ENCODE measurements around the gene POLH. TPM values are rescaled to one million over a fixed set of nuclear protein-coding genes. Genes with fewer than 3 reads are reported as not detected.

The POLH gene
- total and polyA plus RNA-seq, 10 of the 15 experiments (the other 5 are each of a cell fraction or from before 2014, with no cell fraction given), result 5.5 to 33.6 (median 18.6) TPM

DNA sequence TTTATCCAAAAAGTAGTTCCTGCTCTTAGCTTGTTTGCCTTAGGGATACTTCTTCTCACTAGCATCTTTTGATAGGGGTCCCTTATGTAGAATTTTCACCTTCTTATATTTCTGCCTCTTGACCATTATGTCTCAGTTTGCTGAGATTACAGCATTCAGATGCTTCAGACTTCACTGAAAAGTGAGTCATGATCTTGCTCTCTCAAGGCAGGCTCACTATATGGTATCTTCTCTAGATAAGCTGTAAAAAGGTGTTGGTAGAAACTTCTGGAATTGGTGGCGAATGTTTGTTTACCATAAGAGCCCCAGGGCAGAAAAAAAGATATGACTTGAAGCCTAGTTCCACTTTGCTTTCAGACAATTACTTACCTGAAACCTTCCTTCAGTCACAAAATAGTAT, 33.4 kb downstream of the POLH start (continued):
- TF ChIP-seq, protein P1, sequence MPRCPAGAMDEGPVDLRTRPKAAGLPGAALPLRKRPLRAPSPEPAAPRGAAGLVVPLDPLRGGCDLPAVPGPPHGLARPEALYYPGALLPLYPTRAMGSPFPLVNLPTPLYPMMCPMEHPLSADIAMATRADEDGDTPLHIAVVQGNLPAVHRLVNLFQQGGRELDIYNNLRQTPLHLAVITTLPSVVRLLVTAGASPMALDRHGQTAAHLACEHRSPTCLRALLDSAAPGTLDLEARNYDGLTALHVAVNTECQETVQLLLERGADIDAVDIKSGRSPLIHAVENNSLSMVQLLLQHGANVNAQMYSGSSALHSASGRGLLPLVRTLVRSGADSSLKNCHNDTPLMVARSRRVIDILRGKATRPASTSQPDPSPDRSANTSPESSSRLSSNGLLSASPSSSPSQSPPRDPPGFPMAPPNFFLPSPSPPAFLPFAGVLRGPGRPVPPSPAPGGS (IDR thresholded peaks at IDR 0.05; ENCODE audit: borderline replicate concordance, insufficient read depth, low read depth, low read length, poor library complexity, severe bottlenecking), result no peak

DNA sequence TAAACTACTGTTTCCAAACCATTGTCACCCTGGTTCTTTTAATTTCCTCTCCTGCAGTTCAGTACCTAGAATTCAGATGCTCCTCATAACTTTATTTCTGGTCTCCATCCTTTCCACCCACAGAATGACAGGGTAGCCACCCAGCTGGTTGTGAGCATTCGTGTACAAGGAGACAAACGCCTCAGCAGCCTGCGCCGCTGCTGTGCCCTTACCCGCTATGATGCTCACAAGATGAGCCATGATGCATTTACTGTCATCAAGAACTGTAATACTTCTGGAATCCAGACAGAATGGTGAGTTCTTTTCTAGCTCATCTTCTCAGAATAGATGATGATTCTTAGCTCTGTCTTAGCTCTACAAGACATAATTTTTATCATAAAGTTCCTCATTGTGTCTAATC, 34.4 kb downstream of the POLH start:
- in situ Hi-C loops (cut with MboI), result no loop called here

More for the DNA sequence above, 34.4 kb downstream of the POLH start:
- Histone ChIP-seq H3K9me3 (replicated peaks; ENCODE audit: control insufficient read depth, insufficient read depth, low read length) (no peaks in the 10 kb centered on the region), H3K9ac (ENCODE audit: control insufficient read depth, insufficient read depth, low read length) (no peak overlapping the region), H4K20me1 (ENCODE audit: control insufficient read depth, insufficient read depth) (no peaks in the 10 kb centered on the region), H2AFZ (ENCODE audit: control insufficient read depth, low read depth, low read length) (no peak overlapping the region), H3K4me1 (ENCODE audit: control insufficient read depth, insufficient read depth, low read length) (no peaks in the 10 kb centered on the region), H3K27ac (ENCODE audit: control insufficient read depth, insufficient read depth) (no peak overlapping the region), H3K36me3 (ENCODE audit: control insufficient read depth in 2 of 2, insufficient read depth in 2 of 2, low read length in 1 of 2) (peaks cover 13 to 45% of the 10 kb centered on the region in 2 experiments), H3K79me2 (ENCODE audit: control insufficient read depth, insufficient read depth, low read length) (no peaks in the 10 kb centered on the region), H3K27me3 (replicated peaks in 1 of 2; ENCODE audit: control insufficient read depth in 2 of 2, insufficient read depth in 2 of 2, low read length in 1 of 2) (no peaks in the 10 kb centered on the region), H3K4me3 (no peak overlapping the region), H3K4me2 (ENCODE audit: control insufficient read depth, insufficient read depth) (no peak overlapping the region)
- TF ChIP-seq RCOR1 (conservative IDR thresholded peaks at IDR 0.05; ENCODE audit: low read depth, low read length) (no peak), PAX5 (IDR thresholded peaks at IDR 0.05; ENCODE audit: borderline replicate concordance, low read depth, low read length) (no peak), ZZZ3 (IDR thresholded peaks at IDR 0.05; ENCODE audit: control insufficient read depth, insufficient read length, low read depth) (no peak), NR2C1 (IDR thresholded peaks at IDR 0.05) (no peak), BMI1 (IDR thresholded peaks at IDR 0.05; ENCODE audit: borderline replicate concordance) (no peak), TARDBP (IDR thresholded peaks at IDR 0.05; ENCODE audit: borderline replicate concordance) (no peak), SUZ12 (IDR thresholded peaks at IDR 0.05; ENCODE audit: unreplicated experiment) (no peak)
- TF ChIP-seq, protein P2, sequence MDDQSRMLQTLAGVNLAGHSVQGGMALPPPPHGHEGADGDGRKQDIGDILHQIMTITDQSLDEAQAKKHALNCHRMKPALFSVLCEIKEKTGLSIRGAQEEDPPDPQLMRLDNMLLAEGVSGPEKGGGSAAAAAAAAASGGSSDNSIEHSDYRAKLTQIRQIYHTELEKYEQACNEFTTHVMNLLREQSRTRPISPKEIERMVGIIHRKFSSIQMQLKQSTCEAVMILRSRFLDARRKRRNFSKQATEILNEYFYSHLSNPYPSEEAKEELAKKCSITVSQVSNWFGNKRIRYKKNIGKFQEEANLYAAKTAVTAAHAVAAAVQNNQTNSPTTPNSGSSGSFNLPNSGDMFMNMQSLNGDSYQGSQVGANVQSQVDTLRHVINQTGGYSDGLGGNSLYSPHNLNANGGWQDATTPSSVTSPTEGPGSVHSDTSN (IDR thresholded peaks at IDR 0.05; ENCODE audit: insufficient replicate concordance, low read depth, low read length), result no peak
- POLR2A ChIA-PET, result interaction anchor here (0.5 to 0.7 kb wide), 2 partner anchors 103 to 773 kb away, joined by 3 read pairs; no protein-coding TSS in a partner anchor
- FAIRE-seq (no peak), DNase-seq (ENCODE audit: low read depth, low spot score) (no peak), ATAC-seq (no peak)
- intact Hi-C loops (cut with micrococcal nuclease; ENCODE audit: unreplicated experiment), result no loop called here
- RAD21 ChIA-PET (ENCODE audit: unreplicated experiment), result interaction anchor here (0.7 kb wide), 2 partner anchors 111 to 1250 kb away, joined by 3 to 4 read pairs; no protein-coding TSS in a partner anchor
- SMC1A ChIA-PET (ENCODE audit: uncharacterized antibody, unreplicated experiment), result interaction anchor here (0.9 to 1.3 kb wide), 4 partner anchors 9 to 216 kb away, joined by 3 to 5 read pairs (median 3); no protein-coding TSS in a partner anchor
- CTCF ChIA-PET, result interaction anchor here (0.7 to 4.7 kb wide), 11 partner anchors 9 to 469 kb away, joined by 3 to 42 read pairs (median 3); no protein-coding TSS in a partner anchor
- WGBS (ENCODE audit: insufficient coverage, insufficient replicate concordance, low lambda C conversion rate, missing lambda C conversion rate), result 98% methylated on average over 5 of the region's 5 CpGs
- no TSS peak for BruUV-seq (replicated peaks)
